Body of pancreas (tissue), 4 donors: Measurements from ENCODE around the gene SLC25A10. TPM values are rescaled to one million over a fixed set of nuclear protein-coding genes. Genes with fewer than 3 reads are reported as not detected.
A peak's percentile ranks its signal among the peaks of the same experiment; 100 is the strongest.
"Not testable (repeated sequence)": the region's sequence is repeated elsewhere in the genome, so short reads cannot be mapped to it uniquely, and the experiment has no call there.

Experiments used
- ATAC-seq: fragments of 150-250 bp; one replicate; pipeline ENCODE4 v1.9.1; 2016
- DNase-seq, 4 donors: peaks; one replicate each; pipeline ENCODE4 v3.0.0-alpha.2; 2019
- H3K27ac ChIP-seq, 4 donors: fragments of 200-600 bp; sonication (generic); 1 replicate in 3 of 4; 2 replicates in 1 of 4; pipeline versions ENCODE4 v1.5.1 to v1.6.1; 2016 to 2019; ENCODE audit warnings: mild to moderate bottlenecking in 1 of 4, mixed read lengths in 1 of 4, moderate library complexity in 1 of 4
- H3K27me3 ChIP-seq, 2 donors: fragments of 200-600 bp; sonication (generic); one replicate each; pipeline ENCODE4 v1.6.0; 2016; ENCODE audit warnings: mild to moderate bottlenecking in 1 of 2
- H3K36me3 ChIP-seq, 2 donors: fragments of 200-600 bp; sonication (generic); replicated peaks in 1 of 2; 2 replicates each; pipeline ENCODE4 v1.5.1; 2016; ENCODE audit warnings: low read depth in 2 of 2; ENCODE audit not compliant: insufficient read depth in 1 of 2
- H3K4me1 ChIP-seq: fragments of 200-600 bp; sonication (generic); one replicate; pipeline ENCODE4 v1.6.0; 2016
- H3K4me3 ChIP-seq, 2 donors: fragments of 200-600 bp; sonication (generic); 1 replicate in 1 of 2; 2 replicates in 1 of 2; pipeline ENCODE4 v1.5.1; 2016 to 2019
- H3K9me3 ChIP-seq, 3 donors: fragments of 200-600 bp; sonication (generic); 1 replicate in 2 of 3; 2 replicates in 1 of 3; pipeline ENCODE4 v1.5.1; 2016
- POLR2A ChIP-seq, 3 donors: fragments of 450-650 bp; IDR thresholded peaks; one replicate each; pipeline ENCODE4 v1.6.1; 2016; ENCODE audit warnings: antibody characterized with exemption in 3 of 3, mild to moderate bottlenecking in 2 of 3
- WGBS, 2 donors: methylation state at CpG; one replicate each; pipeline ENCODE4 v1.1.5; 2017; 5-methylcytosine and 5-hydroxymethylcytosine counted together
- intact Hi-C: fragments of 100-400 bp; cut with DNase I; formaldehyde crosslinking; loops from one replicate; pipeline ENCODE4 v1.15.1; 2023
- total RNA-seq, 2 donors: library from RNA; depleted of rRNA; stranded (reverse); fragments of >200 nt; gene quantifications; one replicate each; pipeline ENCODE4 v1.1.0, GENCODE V29; 2016
- TF ChIP-seq, protein P1 (sequence below), 7 experiments: fragments of 450-650 bp in 4 of 7; fragments of 200-600 bp in 3 of 7; sonication (generic) in 3 of 7; IDR thresholded peaks; one replicate each; pipeline ENCODE4 v1.5.1; 2016 to 2019; ENCODE audit warnings: antibody characterized with exemption in 7 of 7

SLC25A10 gene
- total RNA-seq, 2 donors from 2014 or later, result 15.8 to 18.9 TPM

DNA sequence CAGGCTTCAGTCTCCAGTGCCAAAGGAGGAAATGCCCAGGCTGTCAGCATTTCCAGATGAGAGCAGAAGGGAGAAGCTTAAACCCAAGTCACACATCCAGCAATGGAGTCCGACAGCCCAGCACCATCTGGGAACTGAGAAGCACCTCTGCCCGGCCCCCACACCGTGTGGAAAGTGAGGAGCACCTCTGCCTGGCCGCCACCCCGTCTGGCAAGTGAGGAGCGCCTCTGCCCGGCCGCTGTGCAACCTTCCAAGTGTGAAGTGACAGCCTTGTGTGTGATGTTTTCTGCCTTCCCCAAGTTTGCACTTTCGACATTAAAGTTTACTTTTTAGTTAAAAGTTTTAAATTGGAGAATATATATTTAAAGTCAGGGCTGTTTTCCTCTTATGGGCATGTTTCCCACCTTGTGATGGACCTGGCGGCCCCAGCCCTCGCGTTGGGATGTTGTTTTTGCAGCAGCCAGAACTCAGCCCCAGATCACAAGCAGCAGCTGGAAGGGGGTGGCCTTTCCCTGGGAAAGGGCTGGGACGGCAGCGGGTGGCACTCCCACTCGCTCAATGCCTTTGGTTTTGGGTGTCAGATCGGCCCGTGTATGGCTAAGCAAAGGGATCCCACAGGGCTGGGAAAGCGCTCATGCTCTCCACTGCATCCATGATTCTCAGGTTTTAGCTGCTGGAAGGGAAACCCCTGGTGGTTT is 38.4 kb upstream of the SLC25A10 start:
- ATAC-seq, result no peak
- Histone ChIP-seq H3K36me3 (peaks cover 0 to 20% of the 10 kb centered on the region in 2 donors), H3K9me3 (no peaks in the 10 kb centered on the region), H3K27me3 (no peaks in the 10 kb centered on the region), H3K27ac (no peak overlapping the region), H3K4me3 (no peak overlapping the region), H3K4me1 (no peaks in the 10 kb centered on the region)
- intact Hi-C loops, result no loop called here
- no peak for DNase-seq
- 82 to 88% methylated on average over 18 of the region's 18 CpGs for WGBS, 2 donors
- TF ChIP-seq, protein P1, sequence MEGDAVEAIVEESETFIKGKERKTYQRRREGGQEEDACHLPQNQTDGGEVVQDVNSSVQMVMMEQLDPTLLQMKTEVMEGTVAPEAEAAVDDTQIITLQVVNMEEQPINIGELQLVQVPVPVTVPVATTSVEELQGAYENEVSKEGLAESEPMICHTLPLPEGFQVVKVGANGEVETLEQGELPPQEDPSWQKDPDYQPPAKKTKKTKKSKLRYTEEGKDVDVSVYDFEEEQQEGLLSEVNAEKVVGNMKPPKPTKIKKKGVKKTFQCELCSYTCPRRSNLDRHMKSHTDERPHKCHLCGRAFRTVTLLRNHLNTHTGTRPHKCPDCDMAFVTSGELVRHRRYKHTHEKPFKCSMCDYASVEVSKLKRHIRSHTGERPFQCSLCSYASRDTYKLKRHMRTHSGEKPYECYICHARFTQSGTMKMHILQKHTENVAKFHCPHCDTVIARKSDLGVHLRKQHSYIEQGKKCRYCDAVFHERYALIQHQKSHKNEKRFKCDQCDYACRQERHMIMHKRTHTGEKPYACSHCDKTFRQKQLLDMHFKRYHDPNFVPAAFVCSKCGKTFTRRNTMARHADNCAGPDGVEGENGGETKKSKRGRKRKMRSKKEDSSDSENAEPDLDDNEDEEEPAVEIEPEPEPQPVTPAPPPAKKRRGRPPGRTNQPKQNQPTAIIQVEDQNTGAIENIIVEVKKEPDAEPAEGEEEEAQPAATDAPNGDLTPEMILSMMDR (IDR thresholded peaks at IDR 0.05), result no peak
- no peak for TF ChIP-seq POLR2A (IDR thresholded peaks at IDR 0.05)

DNA sequence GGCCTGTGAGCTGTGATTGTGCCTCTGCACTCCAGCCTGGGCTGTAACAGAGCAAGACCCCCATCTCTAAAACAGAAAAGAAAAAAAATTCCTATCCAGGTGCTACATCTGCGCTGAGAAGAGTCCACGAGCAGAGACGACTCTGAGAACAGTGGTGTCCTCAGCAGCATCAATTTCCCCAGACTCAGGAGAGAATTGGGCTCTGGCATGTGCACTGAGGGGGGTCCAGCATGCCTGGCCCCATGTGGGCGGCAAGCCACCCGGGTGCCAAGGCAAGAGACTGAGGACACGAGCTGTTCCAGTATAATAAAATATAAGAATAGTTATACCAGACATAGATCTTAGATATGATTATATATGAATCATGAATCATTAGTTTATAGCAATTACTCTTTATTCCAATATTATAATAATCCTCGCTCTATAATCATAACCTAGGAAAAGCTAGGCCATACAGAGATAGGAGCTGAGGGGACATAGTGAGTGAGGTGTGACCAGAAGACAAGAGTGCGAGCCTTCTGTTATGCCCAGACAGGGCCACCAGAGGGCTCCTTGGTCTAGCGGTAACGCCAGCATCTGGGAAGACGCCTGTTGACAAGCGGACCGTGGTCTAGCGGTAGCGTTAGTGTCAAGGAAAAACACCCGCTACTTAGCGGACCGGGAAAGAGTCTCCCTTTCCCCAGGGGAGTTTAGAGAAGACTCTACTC is 36.4 kb upstream of the SLC25A10 start:
- TF ChIP-seq, protein P1 (IDR thresholded peaks at IDR 0.05), result peak; percentile 36 to 68 (median 65)
- intact Hi-C loops, result not testable (repeated sequence)

DNA sequence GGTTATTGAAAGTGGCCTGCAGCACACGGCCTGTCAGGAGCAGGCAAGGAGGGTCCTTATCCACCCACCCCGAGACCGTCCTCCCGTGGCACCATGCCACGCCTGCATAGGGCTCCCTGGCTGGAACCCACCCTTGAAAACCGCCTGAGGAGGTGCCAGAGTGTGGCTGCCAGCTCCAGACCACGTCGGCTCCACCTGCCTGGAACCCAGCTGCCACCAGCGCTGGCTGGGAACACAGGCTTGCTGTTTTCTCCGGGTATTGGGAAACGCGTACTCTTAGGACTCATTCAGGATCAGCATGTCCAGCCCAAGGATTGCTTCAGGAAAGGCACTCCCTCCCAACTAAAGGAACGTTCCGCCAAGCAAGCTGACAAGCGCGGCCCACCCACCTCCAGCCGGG is 35.2 kb upstream of the SLC25A10 start:
- H3K9me3 ChIP-seq, result no peaks in the 10 kb centered on the region
- no peak overlapping the region for H3K4me3 ChIP-seq
- peaks cover 0 to 11% of the 10 kb centered on the region in 2 donors for H3K36me3 ChIP-seq
- WGBS, 2 donors, result 81 to 97% methylated on average over 7 to 17 of the region's 17 CpGs
- peaks cover 13% of the 10 kb centered on the region for H3K4me1 ChIP-seq
- ATAC-seq (no peak), DNase-seq (no peak)
- H3K27me3 ChIP-seq, result no peaks in the 10 kb centered on the region
- no peak for TF ChIP-seq POLR2A (IDR thresholded peaks at IDR 0.05)
- TF ChIP-seq, protein P1 (IDR thresholded peaks at IDR 0.05), result no peak
- H3K27ac ChIP-seq, result no peak overlapping the region
- intact Hi-C loops, result no loop called here

More for the DNA sequence above, 36.4 kb upstream of the SLC25A10 start:
- H3K27ac ChIP-seq, H3K27me3 ChIP-seq, H3K4me1 ChIP-seq, H3K9me3 ChIP-seq, ATAC-seq, H3K4me3 ChIP-seq: not testable (repeated sequence)
- peak; percentile 49 to 55 (median 52) for DNase-seq
- H3K36me3 ChIP-seq, result peaks cover 0 to 18% of the 10 kb centered on the region in 2 donors
- 30 to 33% methylated on average over 16 to 18 of the region's 18 CpGs for WGBS, 2 donors

DNA sequence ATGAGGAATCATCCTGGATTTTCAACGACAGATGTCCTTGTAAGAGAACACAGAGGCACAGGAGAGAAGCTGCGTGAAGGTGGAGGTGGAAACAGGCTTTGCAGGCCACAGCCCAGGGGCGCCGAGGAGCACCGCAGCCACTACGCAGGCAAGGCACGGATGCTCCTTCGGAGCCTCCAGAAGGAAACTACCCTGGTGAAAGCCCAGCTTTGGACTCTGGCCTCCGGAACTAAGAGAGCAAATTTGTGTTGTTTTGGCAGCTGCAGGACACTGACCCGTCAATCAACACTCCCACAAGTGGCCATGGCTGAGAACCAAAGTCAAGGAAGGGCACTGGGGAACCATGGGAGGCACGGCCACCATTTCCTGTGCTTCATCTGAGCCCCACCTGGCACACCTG is 31.9 kb upstream of the SLC25A10 start:
- peaks cover 32% of the 10 kb centered on the region for H3K4me1 ChIP-seq
- H3K27ac ChIP-seq, result no peak overlapping the region
- intact Hi-C loops, result no loop called here
- 77 to 83% methylated on average over 6 to 11 of the region's 11 CpGs for WGBS, 2 donors
- no peak for DNase-seq
- no peak overlapping the region for H3K4me3 ChIP-seq
- TF ChIP-seq POLR2A (IDR thresholded peaks at IDR 0.05), result no peak
- TF ChIP-seq, protein P1 (IDR thresholded peaks at IDR 0.05), result no peak
- no peaks in the 10 kb centered on the region for H3K27me3 ChIP-seq
- H3K36me3 ChIP-seq, result no peaks in the 10 kb centered on the region
- no peak for ATAC-seq
- H3K9me3 ChIP-seq, result no peaks in the 10 kb centered on the region
